Measurements from ENCODE around the gene PRLR. TPM values are rescaled to one million over a fixed set of nuclear protein-coding genes. Genes with fewer than 3 reads are reported as not detected.

The PRLR gene
- total and polyA plus RNA-seq, 2 of the 8 experiments (the other 6 are each of a cell fraction or from before 2014, with no cell fraction given), result 0.53 to 2.5 TPM

DNA sequence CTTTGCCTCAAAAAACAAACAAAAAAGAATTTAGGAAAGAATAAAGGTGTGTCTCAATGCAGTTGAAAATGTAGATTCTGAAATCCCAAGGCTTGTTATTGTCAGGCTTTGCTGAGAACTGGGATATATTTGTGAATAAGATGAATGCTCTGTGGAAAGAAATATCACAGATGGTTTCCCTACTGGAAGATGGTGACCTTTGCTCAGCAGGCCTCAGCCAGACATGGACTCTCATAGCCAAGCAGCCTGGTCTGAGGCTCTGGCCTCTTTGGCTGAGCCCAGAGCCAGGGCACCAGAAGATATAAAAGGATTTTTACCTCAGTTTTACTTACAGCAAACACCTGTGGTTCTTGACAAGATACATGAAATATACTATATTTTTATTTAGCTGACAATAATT, 219.6 kb downstream of the PRLR start:
- FAIRE-seq (no peak), DNase-seq (ENCODE audit: low read depth in 1 of 2, low spot score in 2 of 2) (no peak)
- no peak overlapping the region for H3K9ac ChIP-seq (replicated peaks in 1 of 4; ENCODE audit: extremely low read depth in 1 of 4, low read depth in 3 of 4, low read length in 3 of 4)
- H2BK15ac ChIP-seq (ENCODE audit: low read length), result no peak overlapping the region
- H4K20me1 ChIP-seq (replicated peaks in 1 of 2; ENCODE audit: control insufficient read depth in 1 of 2, insufficient read depth in 2 of 2, low read length in 2 of 2), result no peaks in the 10 kb centered on the region
- H3K4me1 ChIP-seq (replicated peaks in 1 of 4; ENCODE audit: control insufficient read depth in 3 of 4, insufficient read depth in 4 of 4, low read length in 3 of 4), result no peaks in the 10 kb centered on the region
- H3K18ac ChIP-seq (ENCODE audit: extremely low read depth, low read length), result no peak overlapping the region
- H3K56ac ChIP-seq (replicated peaks; ENCODE audit: insufficient read length, low read depth, low read length), result no peak overlapping the region
- no peaks in the 10 kb centered on the region for H3K79me2 ChIP-seq (ENCODE audit: control insufficient read depth in 1 of 2, insufficient read depth in 2 of 2, low read length in 2 of 2)
- H2BK120ac ChIP-seq (replicated peaks; ENCODE audit: low read depth, low read length), result no peak overlapping the region
- no peak overlapping the region for H3K27ac ChIP-seq (ENCODE audit: low read depth, low read length)
- no peak overlapping the region for H2BK12ac ChIP-seq (ENCODE audit: low read depth, low read length)
- H3K27me3 ChIP-seq (replicated peaks in 1 of 4; ENCODE audit: control insufficient read depth in 3 of 4, extremely low read depth in 1 of 4, insufficient read depth in 3 of 4, low read length in 3 of 4), result no peaks in the 10 kb centered on the region
- H3K79me1 ChIP-seq (ENCODE audit: low read depth, low read length), result no peaks in the 10 kb centered on the region
- CTCF ChIA-PET (ENCODE audit: partially characterized antibody), result interaction anchor here (0.6 to 2.0 kb wide), 4 partner anchors 7 to 644 kb away, joined by 3 to 8 read pairs (median 3); no protein-coding TSS in a partner anchor
- no peak overlapping the region for H3K14ac ChIP-seq (ENCODE audit: insufficient read length)
- no peak overlapping the region for H2AK5ac ChIP-seq (ENCODE audit: low read depth, low read length)
- H4K91ac ChIP-seq (replicated peaks; ENCODE audit: insufficient read length, low read length), result no peak overlapping the region
- no peaks in the 10 kb centered on the region for H3K9me3 ChIP-seq (ENCODE audit: insufficient read depth in 2 of 2, low read depth in 1 of 2, low read length in 1 of 2)
- H2AFZ ChIP-seq (ENCODE audit: low read length), result no peak overlapping the region
- H2BK20ac ChIP-seq (ENCODE audit: low read length), result no peak overlapping the region
- no peak overlapping the region for H3K4me3 ChIP-seq (ENCODE audit: extremely low read depth in 1 of 4, insufficient read depth in 2 of 4, low read depth in 3 of 4, low read length in 4 of 4)
- no peak overlapping the region for H2BK5ac ChIP-seq (ENCODE audit: low read depth, low read length)
- no peaks in the 10 kb centered on the region for H3K23me2 ChIP-seq (ENCODE audit: low read depth, low read length)
- H3K4me2 ChIP-seq (ENCODE audit: insufficient read depth in 1 of 2, low read depth in 2 of 2, low read length in 2 of 2), result no peak overlapping the region
- H3K23ac ChIP-seq (ENCODE audit: insufficient read length), result no peak overlapping the region
- H4K8ac ChIP-seq (ENCODE audit: extremely low read depth, insufficient read depth, low read length), result no peak overlapping the region
- no peak overlapping the region for H3K4ac ChIP-seq (replicated peaks; ENCODE audit: insufficient read length, low read depth, low read length)
- H3K36me3 ChIP-seq (ENCODE audit: control insufficient read depth in 2 of 4, insufficient read depth in 4 of 4, low read length in 3 of 4), result no peaks in the 10 kb centered on the region
- POLR2A ChIA-PET (ENCODE audit: partially characterized antibody), result no interaction called here
- H4K5ac ChIP-seq (ENCODE audit: insufficient read length, low read depth, low read length), result no peak overlapping the region
- TF ChIP-seq ZNF274 (IDR thresholded peaks at IDR 0.05; ENCODE audit: borderline replicate concordance, extremely low read depth, low read length) (no peak), SRF (IDR thresholded peaks at IDR 0.05; ENCODE audit: low read depth, low read length) (no peak), EP300 (IDR thresholded peaks at IDR 0.05; ENCODE audit: borderline replicate concordance in 1 of 2, low read depth in 2 of 2, low read length in 2 of 2) (no peak), RBBP5 (IDR thresholded peaks at IDR 0.05; ENCODE audit: borderline replicate concordance, low read depth, low read length) (no peak), SUZ12 (IDR thresholded peaks at IDR 0.05; ENCODE audit: low read length) (no peak), RFX5 (IDR thresholded peaks at IDR 0.05; ENCODE audit: borderline replicate concordance, low read depth, low read length) (no peak), KDM4A (IDR thresholded peaks at IDR 0.05; ENCODE audit: low read depth, low read length, severe bottlenecking) (no peak), BACH1 (IDR thresholded peaks at IDR 0.05; ENCODE audit: low read length) (no peak), TAF7 (optimal IDR thresholded peaks at IDR 0.05; ENCODE audit: borderline replicate concordance, low read depth, low read length) (no peak), POLR2AphosphoS5 (IDR thresholded peaks at IDR 0.05; ENCODE audit: low read depth, low read length) (no peak), HDAC2 (IDR thresholded peaks at IDR 0.05; ENCODE audit: borderline replicate concordance in 1 of 2, low read depth in 2 of 2, low read length in 2 of 2) (no peak), USF2 (IDR thresholded peaks at IDR 0.05; ENCODE audit: low read length) (no peak), ATF3 (IDR thresholded peaks at IDR 0.05; ENCODE audit: insufficient read depth, low read depth, low read length) (no peak)
